ENCODE results near the gene AVPR1A.
"Not testable (repeated sequence)": the region's sequence is repeated elsewhere in the genome, so short reads cannot be mapped to it uniquely, and the experiment has no call there.

The AVPR1A gene

GRCh38 chr12:63150713-63151622 lies at the start of gene AVPR1A:
AVPR1A (minus strand) TSS chr12:63151201; CDS start chr12:63150836, 365 bp downstream.
- DNase-seq (ENCODE audit: low read depth in 3 of 3), result no peak

- DNase-seq (ENCODE audit: low read depth in 3 of 3), result no peak
Observed at GRCh38 chr12:63196168-63196567, 45.2 kb upstream of the AVPR1A start.

GRCh38 chr12:63179224-63179623 lies 28.2 kb upstream of the AVPR1A start:
- DNase-seq (ENCODE audit: low read depth in 3 of 3), result no peak

- DNase-seq (ENCODE audit: low read depth in 3 of 3), result no peak
Observed at GRCh38 chr12:63170321-63170720, 19.3 kb upstream of the AVPR1A start.

GRCh38 chr12:63167741-63168140 lies 16.7 kb upstream of the AVPR1A start:
- DNase-seq (ENCODE audit: low read depth in 3 of 3), result not testable (repeated sequence)

- no peak for DNase-seq (ENCODE audit: low read depth in 3 of 3)
Observed at GRCh38 chr12:63164911-63165310, 13.9 kb upstream of the AVPR1A start.

GRCh38 chr12:63163541-63163940 lies 12.5 kb upstream of the AVPR1A start:
- DNase-seq (ENCODE audit: low read depth in 3 of 3), result no peak

- no peak for DNase-seq (ENCODE audit: low read depth in 3 of 3)
Observed at GRCh38 chr12:63155375-63155774, 4.4 kb upstream of the AVPR1A start.

- no peak for DNase-seq (ENCODE audit: low read depth in 3 of 3)
Observed at GRCh38 chr12:63154560-63154959, 3.6 kb upstream of the AVPR1A start.

- DNase-seq (ENCODE audit: low read depth in 3 of 3), result no peak
Observed at GRCh38 chr12:63152321-63152700, 1.3 kb upstream of the AVPR1A start.

GRCh38 chr12:63151623-63152320 lies 771 bp upstream of the AVPR1A start:
- peak in 1 of 3 experiments; percentile 15 for DNase-seq (ENCODE audit: low read depth in 3 of 3)

- DNase-seq (ENCODE audit: low read depth in 3 of 3), result no peak
Observed at GRCh38 chr12:63149909-63150712, 890 bp downstream of the AVPR1A start.

GRCh38 chr12:63144556-63144955 lies 6.4 kb downstream of the AVPR1A start:
- no peak for DNase-seq (ENCODE audit: low read depth in 3 of 3)

GRCh38 chr12:63138488-63138887 lies 12.5 kb downstream of the AVPR1A start:
- DNase-seq (ENCODE audit: low read depth in 3 of 3), result no peak

GRCh38 chr12:63133981-63134380 lies 17.0 kb downstream of the AVPR1A start:
- no peak for DNase-seq (ENCODE audit: low read depth in 3 of 3)

GRCh38 chr12:63132201-63132600 lies 18.8 kb downstream of the AVPR1A start:
- no peak for DNase-seq (ENCODE audit: low read depth in 3 of 3)

- DNase-seq (ENCODE audit: low read depth in 3 of 3), result no peak
Observed at GRCh38 chr12:63129927-63130326, 21.1 kb downstream of the AVPR1A start.

GRCh38 chr12:63124778-63125177 lies 26.2 kb downstream of the AVPR1A start:
- DNase-seq (ENCODE audit: low read depth in 3 of 3), result no peak

GRCh38 chr12:63103494-63104131 lies 47.4 kb downstream of the AVPR1A start:
- DNase-seq (ENCODE audit: low read depth in 3 of 3), result no peak

- no peak for DNase-seq (ENCODE audit: low read depth in 3 of 3)
Observed at GRCh38 chr12:63101920-63102319, 49.1 kb downstream of the AVPR1A start.

GRCh38 chr12:63098851-63099250 lies 52.1 kb downstream of the AVPR1A start:
- DNase-seq (ENCODE audit: low read depth in 3 of 3), result no peak

All from stimulated activated CD4-positive, alpha-beta T cell treated with anti-CD3 and anti-CD28 coated beads, TNF-alpha, amount 100 ng/mL, for 24 hours (primary cell).